HUES48 (cell line): ENCODE data around the gene SAMSN1.
"Not testable (repeated sequence)": the region's sequence is repeated elsewhere in the genome, so short reads cannot be mapped to it uniquely, and the experiment has no call there.

Experiments
- H3K27ac ChIP-seq: one replicate; pipeline ENCODE4 v1.7.0; 2013; ENCODE audit warnings: low read depth, low read length, inconsistent platforms
- H3K27me3 ChIP-seq: 2 replicates; pipeline ENCODE4 v1.6.1; 2013; ENCODE audit warnings: mild to moderate bottlenecking, low read length; ENCODE audit not compliant: control insufficient read depth, insufficient read depth
- H3K36me3 ChIP-seq: 2 replicates; pipeline ENCODE4 v1.6.1; 2013; ENCODE audit warnings: low read length; ENCODE audit not compliant: control insufficient read depth, insufficient read depth
- H3K4me1 ChIP-seq: 2 replicates; pipeline ENCODE4 v1.6.1; 2013; ENCODE audit warnings: mild to moderate bottlenecking, low read length; ENCODE audit not compliant: control insufficient read depth, insufficient read depth
- H3K4me3 ChIP-seq: 2 replicates; pipeline ENCODE4 v1.5.1; 2013; ENCODE audit warnings: mild to moderate bottlenecking, low read depth, low read length
- H3K9ac ChIP-seq: 2 replicates; pipeline ENCODE4 v1.6.1; 2013; ENCODE audit warnings: mild to moderate bottlenecking, low read depth, low read length, moderate library complexity
- H3K9me3 ChIP-seq: 2 replicates; pipeline ENCODE4 v1.6.1; 2013; ENCODE audit warnings: low read length; ENCODE audit not compliant: control insufficient read depth, insufficient read depth

Gene SAMSN1

GRCh38 chr21:14527696-14528652 is 18.1 kb downstream of the SAMSN1 start:
- Histone ChIP-seq H3K27me3 (no peaks in the 10 kb centered on the region), H3K36me3 (no peaks in the 10 kb centered on the region), H3K4me1 (no peaks in the 10 kb centered on the region), H3K9me3 (no peaks in the 10 kb centered on the region), H3K9ac (no peak overlapping the region), H3K4me3 (no peak overlapping the region), H3K27ac (no peak overlapping the region)

- H3K4me1 ChIP-seq, result no peaks in the 10 kb centered on the region
- H3K9me3 ChIP-seq, result no peaks in the 10 kb centered on the region
- H3K4me3 ChIP-seq, result no peak overlapping the region
- no peak overlapping the region for H3K27ac ChIP-seq
- no peaks in the 10 kb centered on the region for H3K27me3 ChIP-seq
- H3K36me3 ChIP-seq, result no peaks in the 10 kb centered on the region
- H3K9ac ChIP-seq, result no peak overlapping the region
Measured at GRCh38 chr21:14526836-14527695, 19.0 kb downstream of the SAMSN1 start.

GRCh38 chr21:14526199-14526598 is 19.9 kb downstream of the SAMSN1 start:
- Histone ChIP-seq H3K27me3 (no peaks in the 10 kb centered on the region), H3K4me1 (peaks cover under 1% of the 10 kb centered on the region; the same call in 1 of the 2 replicates), H3K27ac (no peak overlapping the region), H3K9me3 (no peaks in the 10 kb centered on the region), H3K36me3 (no peaks in the 10 kb centered on the region), H3K9ac (no peak overlapping the region), H3K4me3 (no peak overlapping the region)

DNA sequence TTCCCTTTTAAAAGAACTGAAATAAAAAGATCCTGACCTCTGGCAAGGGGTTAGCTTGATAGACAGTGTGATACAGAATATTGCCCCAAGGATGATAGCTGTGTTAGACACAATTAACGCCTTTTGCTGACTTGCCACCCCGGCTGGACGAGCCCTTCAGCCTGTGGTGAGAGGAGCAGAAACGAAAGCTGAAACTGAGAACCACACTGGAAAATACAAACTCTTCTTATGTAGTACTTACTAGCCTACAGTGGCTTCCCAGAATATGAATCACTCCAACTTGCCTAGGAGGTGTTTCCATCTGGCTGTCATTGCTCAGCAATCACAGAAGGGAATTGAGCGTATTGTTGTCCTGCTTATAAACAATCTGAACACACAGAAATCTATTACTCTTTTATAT is 22.9 kb downstream of the SAMSN1 start:
- no peak overlapping the region for H3K27ac ChIP-seq
- no peaks in the 10 kb centered on the region for H3K36me3 ChIP-seq
- peaks cover 8% of the 10 kb centered on the region for H3K4me1 ChIP-seq
- H3K4me3 ChIP-seq, result no peak overlapping the region
- no peak overlapping the region for H3K9ac ChIP-seq
- no peaks in the 10 kb centered on the region for H3K9me3 ChIP-seq
- H3K27me3 ChIP-seq, result no peaks in the 10 kb centered on the region

GRCh38 chr21:14522736-14523135 is 23.4 kb downstream of the SAMSN1 start:
- Histone ChIP-seq H3K36me3 (no peaks in the 10 kb centered on the region), H3K9ac (no peak overlapping the region), H3K4me1 (peaks cover 8% of the 10 kb centered on the region), H3K9me3 (no peaks in the 10 kb centered on the region), H3K4me3 (no peak overlapping the region), H3K27ac (no peak overlapping the region), H3K27me3 (no peaks in the 10 kb centered on the region)

GRCh38 chr21:14520535-14520934 is 25.6 kb downstream of the SAMSN1 start:
- no peaks in the 10 kb centered on the region for H3K36me3 ChIP-seq
- no peak overlapping the region for H3K27ac ChIP-seq
- no peak overlapping the region for H3K9ac ChIP-seq
- H3K4me1 ChIP-seq, result peaks cover 8% of the 10 kb centered on the region
- no peaks in the 10 kb centered on the region for H3K9me3 ChIP-seq
- H3K4me3 ChIP-seq, result no peak overlapping the region
- no peaks in the 10 kb centered on the region for H3K27me3 ChIP-seq

- Histone ChIP-seq H3K27me3 (no peaks in the 10 kb centered on the region), H3K9ac (no peak overlapping the region), H3K27ac (no peak overlapping the region), H3K4me1 (peaks cover 8% of the 10 kb centered on the region), H3K36me3 (no peaks in the 10 kb centered on the region), H3K9me3 (no peaks in the 10 kb centered on the region), H3K4me3 (no peak overlapping the region)
Measured at GRCh38 chr21:14519000-14519399, 27.1 kb downstream of the SAMSN1 start.

DNA sequence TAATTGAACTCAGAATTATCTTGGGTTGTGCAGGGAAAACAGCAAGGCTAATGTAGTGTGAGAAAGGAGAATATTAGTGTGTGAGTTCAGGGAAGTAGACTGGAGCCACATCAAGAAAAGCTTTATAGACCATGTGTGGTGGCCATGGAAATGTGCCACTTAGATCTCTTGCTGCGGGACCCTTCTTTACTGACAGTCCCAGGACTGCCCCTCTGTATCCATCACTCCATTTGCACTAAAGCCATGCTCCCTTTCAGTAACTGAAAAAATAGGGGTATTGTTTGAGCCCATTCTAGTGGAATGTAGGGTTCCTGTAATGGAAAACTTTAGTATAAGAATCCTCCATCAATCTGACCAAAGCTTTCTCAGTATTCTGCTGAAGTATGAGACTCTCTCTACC is 32.3 kb downstream of the SAMSN1 start:
- H3K36me3 ChIP-seq, result no peaks in the 10 kb centered on the region
- no peak overlapping the region for H3K27ac ChIP-seq
- no peaks in the 10 kb centered on the region for H3K9me3 ChIP-seq
- H3K9ac ChIP-seq, result no peak overlapping the region
- H3K27me3 ChIP-seq, result no peaks in the 10 kb centered on the region
- H3K4me3 ChIP-seq, result no peak overlapping the region
- no peaks in the 10 kb centered on the region for H3K4me1 ChIP-seq

DNA sequence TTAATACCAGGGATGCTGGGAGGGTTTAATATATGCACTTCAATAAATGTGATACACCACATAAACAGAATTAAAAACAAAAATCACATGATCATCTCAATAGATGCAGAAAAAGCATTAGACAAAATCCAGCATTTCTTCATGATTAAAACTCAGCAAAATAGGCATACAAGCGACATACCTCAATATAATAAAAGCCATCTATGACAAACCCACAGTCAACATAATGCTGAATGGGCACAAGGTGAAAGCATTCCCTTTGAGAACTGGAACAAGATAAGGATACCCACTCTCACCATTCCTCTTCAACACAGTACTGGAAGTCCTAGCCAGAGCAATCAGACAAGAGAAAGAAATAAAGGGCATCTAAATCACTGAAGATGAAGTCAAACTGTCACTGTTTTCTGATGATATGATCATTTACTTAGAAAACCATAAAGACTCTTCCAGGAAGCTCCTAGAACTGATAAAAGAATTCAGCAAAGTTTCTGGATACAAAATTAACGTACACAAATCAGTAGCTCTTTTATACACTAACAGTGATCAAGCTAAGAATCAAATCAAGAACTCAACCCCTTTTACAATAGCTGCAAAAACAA is 39.2 kb downstream of the SAMSN1 start:
- not testable (repeated sequence) for H3K27me3 ChIP-seq, H3K4me1 ChIP-seq, H3K4me3 ChIP-seq, H3K9ac ChIP-seq, H3K9me3 ChIP-seq, H3K36me3 ChIP-seq, H3K27ac ChIP-seq

GRCh38 chr21:14500873-14501272 is 45.2 kb downstream of the SAMSN1 start:
- Histone ChIP-seq H3K4me1 (peaks cover 20% of the 10 kb centered on the region), H3K27me3 (no peaks in the 10 kb centered on the region), H3K27ac (no peak overlapping the region), H3K9me3 (no peaks in the 10 kb centered on the region), H3K36me3 (no peaks in the 10 kb centered on the region), H3K9ac (no peak overlapping the region), H3K4me3 (no peak overlapping the region)
